HL-60 (cell line): ENCODE data around the gene SMARCA4.

Source experiments
- CTCF ChIP-seq: IDR thresholded peaks from one replicate; pipeline ENCODE4 v1.5.1; 2011; ENCODE audit warnings: low read length, control low read depth, inconsistent platforms; ENCODE audit not compliant: insufficient read depth
- GABPA ChIP-seq: IDR thresholded peaks from 2 replicates; pipeline ENCODE4 v1.6.1; 2012; ENCODE audit warnings: low read depth
- POLR2AphosphoS5 ChIP-seq: IDR thresholded peaks from 2 replicates; pipeline ENCODE4 v1.6.1; 2012; ENCODE audit warnings: low read depth
- REST ChIP-seq: IDR thresholded peaks from 2 replicates; pipeline ENCODE4 v1.6.1; 2012; ENCODE audit warnings: low read depth; ENCODE audit not compliant: insufficient replicate concordance

GRCh38 chr19:11007385-11007784, 46.6 kb downstream of the SMARCA4 start:
- no peak for TF ChIP-seq CTCF
- TF ChIP-seq POLR2AphosphoS5 = no peak
- TF ChIP-seq REST = no peak
- TF ChIP-seq GABPA = no peak
